H1 (cell line): ENCODE results near the gene ISOC1. TPM values are rescaled to one million over a fixed set of nuclear protein-coding genes. Genes with fewer than 3 reads are reported as not detected.

Experiments
- CTCF ChIA-PET: fragments of 300-600 bp; sonication (Branson Sonifier 250); formaldehyde crosslinking; loops from one replicate; lab custom pipeline; 2021; ENCODE audit not compliant: partially characterized antibody; lab: Charles Lee
- POLR2A ChIA-PET: fragments of 300-600 bp; sonication (Branson Sonifier 250); formaldehyde crosslinking; loops from one replicate; lab custom pipeline; 2021; ENCODE audit warnings: inconsistent platforms; ENCODE audit not compliant: partially characterized antibody; lab: Charles Lee
- DNase-seq, 2 experiments: peaks; one replicate each; pipeline versions ENCODE4 v3.0.0 to v3.0.0-alpha.2; 2010 to 2022; ENCODE audit warnings: low spot score in 2 of 2, low read depth in 1 of 2, mixed read lengths in 1 of 2
- FAIRE-seq: peaks from 2 replicates; lab custom pipeline; 2011; peaks lifted over from hg19 to GRCh38; lab: Jason Lieb, UNC
- H2AFZ ChIP-seq: 2 replicates; pipeline ENCODE4 v1.8.1; 2012; ENCODE audit warnings: low read length, inconsistent platforms
- H2AK5ac ChIP-seq: 2 replicates; pipeline ENCODE4 v1.6.1; 2013; ENCODE audit warnings: low read depth, low read length
- H2BK120ac ChIP-seq: replicated peaks from 2 replicates; pipeline ENCODE3; 2013; ENCODE audit warnings: low read depth, low read length, inconsistent platforms
- H2BK12ac ChIP-seq: 2 replicates; pipeline ENCODE4 v1.6.1; 2013; ENCODE audit warnings: low read depth, low read length
- H2BK15ac ChIP-seq: 2 replicates; pipeline ENCODE4 v1.6.1; 2013; ENCODE audit warnings: low read length
- H2BK20ac ChIP-seq: 2 replicates; pipeline ENCODE4 v1.6.1; 2013; ENCODE audit warnings: low read length
- H2BK5ac ChIP-seq: 2 replicates; pipeline ENCODE4 v1.6.1; 2013; ENCODE audit warnings: low read depth, low read length
- H3K14ac ChIP-seq: 2 replicates; pipeline ENCODE4 v1.6.1; 2013; ENCODE audit warnings: inconsistent platforms; ENCODE audit not compliant: insufficient read length
- H3K18ac ChIP-seq: 2 replicates; pipeline ENCODE4 v1.6.1; 2013; ENCODE audit warnings: low read length; ENCODE audit errors: extremely low read depth
- H3K23ac ChIP-seq: 2 replicates; pipeline ENCODE4 v1.6.1; 2013; ENCODE audit warnings: inconsistent platforms; ENCODE audit not compliant: insufficient read length
- H3K23me2 ChIP-seq: 2 replicates; pipeline ENCODE4 v1.6.1; 2013; ENCODE audit warnings: low read depth, low read length
- H3K27ac ChIP-seq: 2 replicates; pipeline ENCODE4 v1.6.1; 2011; ENCODE audit warnings: low read depth, low read length, inconsistent platforms
- H3K27me3 ChIP-seq, 4 experiments: replicated peaks in 1 of 4; 1 replicate in 1 of 4; 2 replicates in 3 of 4; pipeline versions ENCODE4 v1.6.1 to v1.8.1; 2011 to 2013; ENCODE audit warnings: low read length in 3 of 4, mild to moderate bottlenecking in 3 of 4, inconsistent platforms in 2 of 4, mixed read lengths in 2 of 4, moderate library complexity in 1 of 4; ENCODE audit not compliant: control insufficient read depth in 3 of 4, insufficient read depth in 3 of 4; ENCODE audit errors: extremely low read depth in 1 of 4
- H3K36me3 ChIP-seq, 4 experiments: 2 replicates each; pipeline versions ENCODE4 v1.6.1 to v1.8.1; 2011 to 2013; ENCODE audit warnings: mild to moderate bottlenecking in 4 of 4, low read length in 3 of 4, moderate library complexity in 2 of 4, control low read depth in 1 of 4, inconsistent platforms in 1 of 4; ENCODE audit not compliant: insufficient read depth in 4 of 4, control insufficient read depth in 2 of 4
- H3K4ac ChIP-seq: replicated peaks from 2 replicates; pipeline ENCODE3; 2013; ENCODE audit warnings: low read length, low read depth, mixed read lengths, inconsistent platforms; ENCODE audit not compliant: insufficient read length
- H3K4me1 ChIP-seq, 4 experiments: replicated peaks in 1 of 4; 1 replicate in 1 of 4; 2 replicates in 3 of 4; pipeline versions ENCODE4 v1.6.1 to v1.8.1; 2011 to 2013; ENCODE audit warnings: low read length in 3 of 4, inconsistent platforms in 2 of 4, mixed read lengths in 1 of 4; ENCODE audit not compliant: insufficient read depth in 4 of 4, control insufficient read depth in 3 of 4
- H3K4me2 ChIP-seq, 2 experiments: 2 replicates each; pipeline versions ENCODE4 v1.6.1 to v1.8.1; 2011 to 2013; ENCODE audit warnings: low read depth in 2 of 2, low read length in 2 of 2, control low read depth in 1 of 2, inconsistent platforms in 1 of 2, mild to moderate bottlenecking in 1 of 2; ENCODE audit not compliant: insufficient read depth in 1 of 2
- H3K4me3 ChIP-seq, 4 experiments: fragments of 200-600, 300-600 bp in 1 of 4; sonication (generic), shearing (Covaris generic), sonication (Bioruptor Twin) in 1 of 4; 2 replicates each; pipeline versions ENCODE4 v1.5.1 to v1.8.1; 2011 to 2016; ENCODE audit warnings: low read length in 4 of 4, low read depth in 3 of 4, control low read depth in 2 of 4, inconsistent platforms in 2 of 4, mild to moderate bottlenecking in 2 of 4, mixed read lengths in 1 of 4, moderate library complexity in 1 of 4; ENCODE audit not compliant: insufficient read depth in 2 of 4; ENCODE audit errors: extremely low read depth in 1 of 4
- H3K56ac ChIP-seq: replicated peaks from 2 replicates; pipeline ENCODE3; 2013; ENCODE audit warnings: low read depth, mild to moderate bottlenecking, mixed read lengths, low read length, inconsistent platforms; ENCODE audit not compliant: insufficient read length
- H3K79me1 ChIP-seq: 2 replicates; pipeline ENCODE4 v1.6.1; 2013; ENCODE audit warnings: low read depth, low read length, control low read depth
- H3K79me2 ChIP-seq, 2 experiments: 2 replicates each; pipeline versions ENCODE4 v1.6.1 to v1.8.1; 2012 to 2013; ENCODE audit warnings: low read length in 2 of 2, mild to moderate bottlenecking in 2 of 2, inconsistent platforms in 1 of 2; ENCODE audit not compliant: insufficient read depth in 2 of 2, control insufficient read depth in 1 of 2
- H3K9ac ChIP-seq, 4 experiments: replicated peaks in 1 of 4; 1 replicate in 1 of 4; 2 replicates in 3 of 4; pipeline versions ENCODE4 v1.6.1 to v1.8.1; 2011 to 2013; ENCODE audit warnings: low read depth in 3 of 4, low read length in 3 of 4, control low read depth in 2 of 4, mild to moderate bottlenecking in 2 of 4, moderate library complexity in 2 of 4, inconsistent platforms in 1 of 4; ENCODE audit errors: extremely low read depth in 1 of 4
- H3K9me3 ChIP-seq, 2 experiments: 2 replicates each; pipeline versions ENCODE4 v1.6.1 to v1.8.1; 2012 to 2013; ENCODE audit warnings: mild to moderate bottlenecking in 2 of 2, moderate library complexity in 2 of 2, control low read depth in 1 of 2, inconsistent platforms in 1 of 2, low read depth in 1 of 2, low read length in 1 of 2, mixed read lengths in 1 of 2; ENCODE audit not compliant: insufficient read depth in 2 of 2
- H4K20me1 ChIP-seq, 2 experiments: replicated peaks in 1 of 2; 2 replicates each; pipeline versions ENCODE3 to v1.8.1; 2011 to 2013; ENCODE audit warnings: inconsistent platforms in 2 of 2, low read length in 2 of 2, mild to moderate bottlenecking in 1 of 2; ENCODE audit not compliant: insufficient read depth in 2 of 2, control insufficient read depth in 1 of 2
- H4K5ac ChIP-seq: 2 replicates; pipeline ENCODE4 v1.6.1; 2013; ENCODE audit warnings: low read length, low read depth, mixed read lengths, inconsistent platforms; ENCODE audit not compliant: insufficient read length
- H4K8ac ChIP-seq: 2 replicates; pipeline ENCODE4 v1.8.0; 2013; ENCODE audit warnings: mild to moderate bottlenecking, moderate library complexity, low read length, inconsistent platforms; ENCODE audit not compliant: insufficient read depth; ENCODE audit errors: extremely low read depth
- H4K91ac ChIP-seq: replicated peaks from 2 replicates; pipeline ENCODE3; 2013; ENCODE audit warnings: low read length, mixed read lengths, inconsistent platforms; ENCODE audit not compliant: insufficient read length
- RAD21 ChIP-seq, 2 experiments: IDR thresholded peaks in 1 of 2; conservative IDR thresholded peaks in 1 of 2; 2 replicates each; pipeline ENCODE4 v1.6.1; 2011; ENCODE audit warnings: low read depth in 2 of 2, low read length in 2 of 2, improper control_type of control experiment in 1 of 2, inconsistent platforms in 1 of 2, mild to moderate bottlenecking in 1 of 2, moderate library complexity in 1 of 2
- SP4 ChIP-seq: IDR thresholded peaks from 2 replicates; pipeline ENCODE4 v1.6.1; 2012; ENCODE audit warnings: low read length, inconsistent platforms
- polyA plus RNA-seq, 7 experiments: library from polyadenylated mRNA; depleted of rRNA in 3 of 7; stranded (reverse) in 5 of 7; unstranded in 2 of 7; fragments of >200 nt in 5 of 7; fragments of 200-250 nt in 2 of 7; gene quantifications; 1 replicate in 5 of 7; 2 replicates in 1 of 7; 4 replicates in 1 of 7; pipeline versions ENCODE4 v1.2.1 to v1.2.3, GENCODE V29; 2011 to 2013; ENCODE audit warnings: missing spikeins in 2 of 7, mixed read lengths in 2 of 7
- total RNA-seq: library from RNA; stranded (reverse); fragmentation: NEBNext Ultra II Directional; extraction: Animal tissue kit (Norgen Biotek cat#: 25700); gene quantifications from 2 replicates; pipeline ENCODE4 v1.2.1, GENCODE V29; 2021

ISOC1 gene
- total and polyA plus RNA-seq, 2 of the 8 experiments (the other 6 are each of a cell fraction or from before 2014, with no cell fraction given): 27.7 to 34.9 TPM

GRCh38 chr5:129053438-129053837 is 41.1 kb upstream of the ISOC1 start:
- Histone ChIP-seq H2AFZ (no peak overlapping the region), H3K4ac (no peak overlapping the region), H3K18ac (no peak overlapping the region), H2BK20ac (no peak overlapping the region), H4K8ac (no peak overlapping the region), H2BK12ac (no peak overlapping the region), H2BK120ac (no peak overlapping the region), H4K5ac (no peak overlapping the region), H3K27ac (no peak overlapping the region), H2BK15ac (no peak overlapping the region), H3K23me2 (no peaks in the 10 kb centered on the region), H3K4me2 (no peak overlapping the region), H3K79me2 (no peaks in the 10 kb centered on the region), H3K36me3 (no peaks in the 10 kb centered on the region), H3K27me3 (no peaks in the 10 kb centered on the region), H3K9ac (no peak overlapping the region), H3K4me1 (no peaks in the 10 kb centered on the region), H3K56ac (no peak overlapping the region), H2BK5ac (no peak overlapping the region), H3K4me3 (no peak overlapping the region)
- POLR2A ChIA-PET: no interaction called here
- DNase-seq (no peak), FAIRE-seq (no peak)
- peak; percentile 23 to 33; a peak in 3 of 4 replicates for TF ChIP-seq RAD21 (IDR thresholded peaks at IDR 0.05 in 1 of 2, conservative IDR thresholded peaks at IDR 0.05 in 1 of 2; ENCODE audit: low read depth in 2 of 2, low read length in 2 of 2)
- no peak for TF ChIP-seq SP4
- TF ChIP-seq, all 59 proteins: peak for 1
- Histone ChIP-seq H3K79me1 (no peaks in the 10 kb centered on the region), H3K14ac (no peak overlapping the region), H4K91ac (no peak overlapping the region), H4K20me1 (no peaks in the 10 kb centered on the region), H2AK5ac (no peak overlapping the region), H3K9me3 (no peaks in the 10 kb centered on the region), H3K23ac (no peak overlapping the region)
- CTCF ChIA-PET: interaction anchor here (0.7 to 1.8 kb wide), 6 partner anchors 8 to 576 kb away, joined by 3 to 8 read pairs (median 4); no protein-coding TSS in a partner anchor
